Activated naive CD4-positive, alpha-beta T cell treated with anti-CD3 and anti-CD28 coated beads, Interleukin-2, amount 50 U/mL, for 72 hours (primary cell): Measurements from ENCODE around the gene LIN7A. TPM values are rescaled to one million over a fixed set of nuclear protein-coding genes. Genes with fewer than 3 reads are reported as not detected.
"Not testable (repeated sequence)": the region's sequence is repeated elsewhere in the genome, so short reads cannot be mapped to it uniquely, and the experiment has no call there.

Source experiments
- ATAC-seq, 2 donors: fragments of 150-1000 bp; cut with Tn5 transposase; 2 replicates each; pipeline ENCODE4 v1.10.0; 2021; ENCODE audit warnings: mild to moderate bottlenecking in 2 of 2, moderate library complexity in 2 of 2
- DNase-seq, 2 donors: peaks; one replicate each; pipeline ENCODE4 v3.0.0; 2021 to 2022; ENCODE audit warnings: low spot score in 2 of 2
- H3K27ac Mint-ChIP-seq, 2 donors: one replicate each; pipeline ENCODE4 v1.8.0; 2022; ENCODE audit warnings: mild to moderate bottlenecking in 2 of 2, mixed read lengths in 2 of 2
- H3K36me3 Mint-ChIP-seq, 2 donors: one replicate each; pipeline ENCODE4 v1.8.0; 2022; ENCODE audit warnings: mixed read lengths in 2 of 2
- H3K9me3 Mint-ChIP-seq, 2 donors: one replicate each; pipeline ENCODE4 v1.8.0; 2022; ENCODE audit warnings: mixed read lengths in 2 of 2
- total RNA-seq, 2 donors: library from RNA; stranded (reverse); gene quantifications; one replicate each; pipeline ENCODE4 v1.2.3, GENCODE V29; 2022

Gene LIN7A
- total RNA-seq, 2 donors from 2014 or later: not detected

GRCh38 chr12:80881106-80881505 lies 56.6 kb downstream of the LIN7A start:
- no peak overlapping the region for H3K27ac Mint-ChIP-seq
- peaks cover 10% of the 10 kb centered on the region in 2 donors for H3K9me3 Mint-ChIP-seq
- no peaks in the 10 kb centered on the region for H3K36me3 Mint-ChIP-seq

GRCh38 chr12:80878452-80878851 lies 59.3 kb downstream of the LIN7A start:
- H3K27ac Mint-ChIP-seq, H3K36me3 Mint-ChIP-seq, ATAC-seq, DNase-seq: not testable (repeated sequence)
- H3K9me3 Mint-ChIP-seq: peaks cover 10 to 13% of the 10 kb centered on the region in 2 donors

More at GRCh38 chr12:80881106-80881505, 56.6 kb downstream of the LIN7A start:
- no peak for DNase-seq
- ATAC-seq: no peak

- no peak for ATAC-seq
- H3K27ac Mint-ChIP-seq: no peak overlapping the region
These were observed 59.9 kb downstream of the LIN7A start for GRCh38 chr12:80877721-80878265.

GRCh38 chr12:80872053-80872452 lies 65.7 kb downstream of the LIN7A start:
- Mint-ChIP-seq H3K9me3 (peaks cover 4% of the 10 kb centered on the region in 2 donors), H3K27ac (no peak overlapping the region)
- no peak for DNase-seq

More at GRCh38 chr12:80877721-80878265, 59.9 kb downstream of the LIN7A start:
- no peaks in the 10 kb centered on the region for H3K36me3 Mint-ChIP-seq
- peaks cover 5 to 6% of the 10 kb centered on the region in 2 donors for H3K9me3 Mint-ChIP-seq
- DNase-seq: no peak

GRCh38 chr12:80869264-80869663 lies 68.5 kb downstream of the LIN7A start:
- Mint-ChIP-seq H3K9me3 (peaks cover 0 to 4% of the 10 kb centered on the region in 2 donors), H3K36me3 (no peaks in the 10 kb centered on the region), H3K27ac (no peak overlapping the region)
- DNase-seq (no peak), ATAC-seq (no peak)

More at GRCh38 chr12:80872053-80872452, 65.7 kb downstream of the LIN7A start:
- ATAC-seq: no peak
- H3K36me3 Mint-ChIP-seq: no peaks in the 10 kb centered on the region

- ATAC-seq (no peak), DNase-seq (no peak)
- Mint-ChIP-seq H3K9me3 (peaks cover 0 to 4% of the 10 kb centered on the region in 2 donors), H3K36me3 (no peaks in the 10 kb centered on the region), H3K27ac (no peak overlapping the region)
These were observed 69.2 kb downstream of the LIN7A start for GRCh38 chr12:80868576-80868975.

GRCh38 chr12:80867941-80868340 lies 69.8 kb downstream of the LIN7A start:
- Mint-ChIP-seq H3K9me3 (peaks cover 0 to 5% of the 10 kb centered on the region in 2 donors), H3K36me3 (no peaks in the 10 kb centered on the region), H3K27ac (no peak overlapping the region)
- DNase-seq (no peak), ATAC-seq (no peak)

GRCh38 chr12:80864046-80864735 lies 73.5 kb downstream of the LIN7A start:
- no peak for DNase-seq
- ATAC-seq: no peak
- Mint-ChIP-seq H3K9me3 (peaks cover 1 to 9% of the 10 kb centered on the region in 2 donors), H3K27ac (no peak overlapping the region), H3K36me3 (no peaks in the 10 kb centered on the region)

GRCh38 chr12:80862531-80862930 lies 75.2 kb downstream of the LIN7A start:
- H3K36me3 Mint-ChIP-seq: no peaks in the 10 kb centered on the region
- peaks cover 4 to 9% of the 10 kb centered on the region in 2 donors for H3K9me3 Mint-ChIP-seq
- DNase-seq: no peak
- no peak for ATAC-seq
- no peak overlapping the region for H3K27ac Mint-ChIP-seq

GRCh38 chr12:80861641-80862378 lies 75.9 kb downstream of the LIN7A start:
- ATAC-seq (no peak), DNase-seq (no peak)
- Mint-ChIP-seq H3K27ac (no peak overlapping the region), H3K36me3 (no peaks in the 10 kb centered on the region), H3K9me3 (peaks cover 7 to 9% of the 10 kb centered on the region in 2 donors)

- ATAC-seq (no peak), DNase-seq (no peak)
- no peak overlapping the region for H3K27ac Mint-ChIP-seq
- peaks cover 9% of the 10 kb centered on the region in 2 donors for H3K9me3 Mint-ChIP-seq
- H3K36me3 Mint-ChIP-seq: no peaks in the 10 kb centered on the region
These were observed 76.8 kb downstream of the LIN7A start for GRCh38 chr12:80860928-80861327.

- ATAC-seq: no peak
- no peak for DNase-seq
- peaks cover 9% of the 10 kb centered on the region in 2 donors for H3K9me3 Mint-ChIP-seq
- no peaks in the 10 kb centered on the region for H3K36me3 Mint-ChIP-seq
- H3K27ac Mint-ChIP-seq: no peak overlapping the region
These were observed 77.5 kb downstream of the LIN7A start for GRCh38 chr12:80860206-80860605.

GRCh38 chr12:80858356-80858755 lies 79.4 kb downstream of the LIN7A start:
- H3K9me3 Mint-ChIP-seq: peaks cover 9% of the 10 kb centered on the region in 2 donors
- no peak overlapping the region for H3K27ac Mint-ChIP-seq
- no peaks in the 10 kb centered on the region for H3K36me3 Mint-ChIP-seq
- DNase-seq (no peak), ATAC-seq (no peak)

GRCh38 chr12:80857311-80857710 lies 80.4 kb downstream of the LIN7A start:
- Mint-ChIP-seq H3K9me3 (peaks cover 9 to 13% of the 10 kb centered on the region in 2 donors), H3K36me3 (no peaks in the 10 kb centered on the region), H3K27ac (no peak overlapping the region)
- no peak for ATAC-seq
- DNase-seq: no peak

GRCh38 chr12:80849337-80849736 lies 88.4 kb downstream of the LIN7A start:
- ATAC-seq: no peak
- Mint-ChIP-seq H3K27ac (no peak overlapping the region), H3K36me3 (no peaks in the 10 kb centered on the region), H3K9me3 (peaks cover 4 to 8% of the 10 kb centered on the region in 2 donors)
- no peak for DNase-seq

GRCh38 chr12:80848858-80849257 lies 88.9 kb downstream of the LIN7A start:
- Mint-ChIP-seq H3K27ac (no peak overlapping the region), H3K9me3 (peaks cover 4 to 8% of the 10 kb centered on the region in 2 donors), H3K36me3 (no peaks in the 10 kb centered on the region)
- ATAC-seq: no peak
- DNase-seq: no peak

GRCh38 chr12:80847575-80847974 lies 90.2 kb downstream of the LIN7A start:
- no peak for DNase-seq
- no peak for ATAC-seq
- Mint-ChIP-seq H3K27ac (no peak overlapping the region), H3K9me3 (peaks cover under 1 to 5% of the 10 kb centered on the region in 2 donors), H3K36me3 (no peaks in the 10 kb centered on the region)
